OCI-LY1 (cell line): ENCODE data around the gene TMEM200B.
"Not testable (repeated sequence)": the region's sequence is repeated elsewhere in the genome, so short reads cannot be mapped to it uniquely, and the experiment has no call there.

Experiments
- H2AFZ ChIP-seq: fragments of 200-600 bp; sonication (generic), shearing (Covaris generic); 2 replicates; pipeline ENCODE4 v1.6.0; 2014; ENCODE audit warnings: antibody characterized with exemption, mild to moderate bottlenecking, low read length
- H3F3A ChIP-seq: fragments of 200-600 bp; sonication (generic), shearing (Covaris generic); 2 replicates; pipeline ENCODE4 v1.6.0; 2014; ENCODE audit warnings: mild to moderate bottlenecking, antibody characterized with exemption, low read length, moderate library complexity; ENCODE audit not compliant: insufficient read depth
- H3K27ac ChIP-seq: fragments of 200-600 bp; sonication (generic); 2 replicates; pipeline ENCODE4 v1.5.1; 2014; ENCODE audit warnings: low read length, mixed run types, mild to moderate bottlenecking, low read depth; ENCODE audit not compliant: poor library complexity, severe bottlenecking
- H3K27me3 ChIP-seq: fragments of 200-600 bp; sonication (generic); 2 replicates; pipeline ENCODE4 v1.6.0; 2014; ENCODE audit warnings: antibody characterized with exemption, mild to moderate bottlenecking, low read length, moderate library complexity; ENCODE audit not compliant: insufficient read depth
- H3K36me3 ChIP-seq: fragments of 200-600 bp; sonication (generic); 2 replicates; pipeline ENCODE4 v1.6.1; 2014; ENCODE audit warnings: mild to moderate bottlenecking, antibody characterized with exemption, low read length, moderate library complexity, mixed read lengths; ENCODE audit not compliant: insufficient read depth
- H3K4me1 ChIP-seq: fragments of 200-600 bp; sonication (generic); 2 replicates; pipeline ENCODE4 v1.5.1; 2014; ENCODE audit warnings: mild to moderate bottlenecking, low read length, moderate library complexity; ENCODE audit not compliant: insufficient read depth, severe bottlenecking
- H3K4me2 ChIP-seq: fragments of 200-600 bp; sonication (generic), shearing (Covaris generic); 2 replicates; pipeline ENCODE4 v1.6.1; 2014; ENCODE audit warnings: low read length
- H3K4me3 ChIP-seq: fragments of 200-600 bp; sonication (generic); 2 replicates; pipeline ENCODE4 v1.5.1; 2014; ENCODE audit warnings: low read length, low read depth, mild to moderate bottlenecking, mixed read lengths; ENCODE audit not compliant: poor library complexity, severe bottlenecking
- H3K79me2 ChIP-seq: fragments of 200-600 bp; shearing (Covaris generic); 2 replicates; pipeline ENCODE4 v1.6.1; 2016; ENCODE audit warnings: mixed run types, low read length, mixed read lengths; ENCODE audit not compliant: insufficient read depth
- H3K9ac ChIP-seq: fragments of 200-600 bp; sonication (generic), shearing (Covaris generic); 2 replicates; pipeline ENCODE4 v1.6.1; 2014; ENCODE audit warnings: mild to moderate bottlenecking, low read length, mixed read lengths
- H3K9me2 ChIP-seq: fragments of 200-600 bp; sonication (generic), shearing (Covaris generic); 2 replicates; pipeline ENCODE4 v1.6.1; 2014; ENCODE audit warnings: low read depth, mild to moderate bottlenecking, low read length, mixed read lengths
- H3K9me3 ChIP-seq: fragments of 200-600 bp; shearing (Covaris generic); 2 replicates; pipeline ENCODE4 v1.6.1; 2014; ENCODE audit warnings: low read length, mixed read lengths
- H4K20me1 ChIP-seq: fragments of 200-600 bp; sonication (generic), shearing (Covaris generic); 2 replicates; pipeline ENCODE4 v1.6.0; 2016; ENCODE audit warnings: mild to moderate bottlenecking, low read length; ENCODE audit not compliant: insufficient read depth
- EZH2 ChIP-seq: fragments of 200-600 bp; sonication (generic), shearing (Covaris generic); IDR thresholded peaks from 2 replicates; pipeline ENCODE4 v1.8.0; 2017; ENCODE audit warnings: borderline replicate concordance, mixed run types, mild to moderate bottlenecking, antibody characterized with exemption, low read length, moderate library complexity, mixed read lengths
- TF ChIP-seq, protein P1 (sequence below): fragments of 200-600 bp; sonication (generic), shearing (Covaris generic); IDR thresholded peaks from 2 replicates; pipeline ENCODE4 v1.5.1; 2017; ENCODE audit warnings: mild to moderate bottlenecking, antibody characterized with exemption, low read length, moderate library complexity, mixed read lengths

TMEM200B gene

GRCh38 chr1:29114654-29115053 lies 9.0 kb downstream of the TMEM200B start:
- no peaks in the 10 kb centered on the region for H3F3A ChIP-seq
- no peaks in the 10 kb centered on the region for H4K20me1 ChIP-seq
- peaks cover 71% of the 10 kb centered on the region for H3K36me3 ChIP-seq
- H3K9me2 ChIP-seq: no peaks in the 10 kb centered on the region
- H3K4me2 ChIP-seq: no peak overlapping the region
- H3K4me1 ChIP-seq: no peaks in the 10 kb centered on the region
- H3K79me2 ChIP-seq: no peaks in the 10 kb centered on the region
- no peak overlapping the region for H3K4me3 ChIP-seq
- TF ChIP-seq, protein P1, sequence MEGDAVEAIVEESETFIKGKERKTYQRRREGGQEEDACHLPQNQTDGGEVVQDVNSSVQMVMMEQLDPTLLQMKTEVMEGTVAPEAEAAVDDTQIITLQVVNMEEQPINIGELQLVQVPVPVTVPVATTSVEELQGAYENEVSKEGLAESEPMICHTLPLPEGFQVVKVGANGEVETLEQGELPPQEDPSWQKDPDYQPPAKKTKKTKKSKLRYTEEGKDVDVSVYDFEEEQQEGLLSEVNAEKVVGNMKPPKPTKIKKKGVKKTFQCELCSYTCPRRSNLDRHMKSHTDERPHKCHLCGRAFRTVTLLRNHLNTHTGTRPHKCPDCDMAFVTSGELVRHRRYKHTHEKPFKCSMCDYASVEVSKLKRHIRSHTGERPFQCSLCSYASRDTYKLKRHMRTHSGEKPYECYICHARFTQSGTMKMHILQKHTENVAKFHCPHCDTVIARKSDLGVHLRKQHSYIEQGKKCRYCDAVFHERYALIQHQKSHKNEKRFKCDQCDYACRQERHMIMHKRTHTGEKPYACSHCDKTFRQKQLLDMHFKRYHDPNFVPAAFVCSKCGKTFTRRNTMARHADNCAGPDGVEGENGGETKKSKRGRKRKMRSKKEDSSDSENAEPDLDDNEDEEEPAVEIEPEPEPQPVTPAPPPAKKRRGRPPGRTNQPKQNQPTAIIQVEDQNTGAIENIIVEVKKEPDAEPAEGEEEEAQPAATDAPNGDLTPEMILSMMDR: no peak
- no peak for TF ChIP-seq EZH2
- H3K9me3 ChIP-seq: no peaks in the 10 kb centered on the region
- no peak overlapping the region for H3K27ac ChIP-seq
- no peak overlapping the region for H3K9ac ChIP-seq
- no peak overlapping the region for H2AFZ ChIP-seq
- H3K27me3 ChIP-seq: no peaks in the 10 kb centered on the region

DNA sequence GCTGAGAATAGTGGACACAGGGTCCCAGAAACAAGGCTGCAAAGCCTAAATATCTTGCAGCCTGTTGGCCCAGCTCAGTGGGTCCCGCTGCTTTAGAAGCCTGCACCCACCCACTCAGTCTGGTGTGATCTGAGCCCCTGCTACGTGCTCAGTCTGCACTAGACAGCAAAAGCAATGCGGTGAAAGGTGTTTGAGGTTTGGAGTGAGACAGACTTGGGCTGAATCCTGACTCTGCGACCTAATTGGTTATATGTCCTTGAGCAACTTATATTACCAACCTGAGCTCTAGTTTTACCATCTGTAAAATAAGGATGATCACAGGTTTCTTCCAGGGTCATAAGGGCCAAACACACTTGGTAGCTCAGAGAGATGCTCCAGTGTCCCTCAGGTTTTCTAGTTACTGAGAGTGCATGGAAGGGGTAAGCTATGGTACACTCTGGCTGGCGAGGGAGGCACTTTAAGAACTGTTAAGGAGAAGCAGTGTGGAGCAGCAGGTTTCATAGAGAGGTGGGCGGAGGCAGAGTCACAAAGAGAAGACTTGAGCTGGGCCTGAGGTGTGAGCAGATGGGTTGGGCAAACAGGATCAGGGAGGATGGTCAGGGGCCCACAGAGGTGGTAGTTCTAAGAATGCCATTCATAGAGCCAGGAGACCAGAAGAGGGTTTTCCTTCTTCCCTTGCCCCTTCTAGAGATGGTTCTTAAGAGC lies 10.1 kb downstream of the TMEM200B start:
- no peak overlapping the region for H3K4me2 ChIP-seq
- no peaks in the 10 kb centered on the region for H3F3A ChIP-seq
- no peak overlapping the region for H3K9ac ChIP-seq
- no peak overlapping the region for H2AFZ ChIP-seq
- TF ChIP-seq, protein P1: no peak
- TF ChIP-seq EZH2: no peak
- no peak overlapping the region for H3K4me3 ChIP-seq
- H3K9me2 ChIP-seq: no peaks in the 10 kb centered on the region
- no peaks in the 10 kb centered on the region for H3K4me1 ChIP-seq
- H3K27me3 ChIP-seq: no peaks in the 10 kb centered on the region
- H3K9me3 ChIP-seq: no peaks in the 10 kb centered on the region
- no peaks in the 10 kb centered on the region for H4K20me1 ChIP-seq
- peaks cover 71% of the 10 kb centered on the region for H3K36me3 ChIP-seq
- H3K79me2 ChIP-seq: no peaks in the 10 kb centered on the region
- H3K27ac ChIP-seq: no peak overlapping the region

- Histone ChIP-seq H3K4me3 (no peak overlapping the region), H3K9ac (no peak overlapping the region), H3F3A (no peaks in the 10 kb centered on the region), H4K20me1 (no peaks in the 10 kb centered on the region), H3K79me2 (no peaks in the 10 kb centered on the region), H3K9me2 (no peaks in the 10 kb centered on the region), H3K27ac (no peak overlapping the region), H3K36me3 (peaks cover 67% of the 10 kb centered on the region), H3K4me2 (no peak overlapping the region), H2AFZ (no peak overlapping the region), H3K27me3 (no peaks in the 10 kb centered on the region), H3K4me1 (no peaks in the 10 kb centered on the region), H3K9me3 (no peaks in the 10 kb centered on the region)
- TF ChIP-seq, protein P1: no peak
- no peak for TF ChIP-seq EZH2
These were observed 10.8 kb downstream of the TMEM200B start for GRCh38 chr1:29112705-29113412.

GRCh38 chr1:29108041-29108440 lies 15.7 kb downstream of the TMEM200B start:
- H3K9ac ChIP-seq, H3K4me1 ChIP-seq, H3K4me3 ChIP-seq, H2AFZ ChIP-seq, H3K9me3 ChIP-seq, H3K4me2 ChIP-seq, H4K20me1 ChIP-seq, H3K27ac ChIP-seq, H3K79me2 ChIP-seq, H3F3A ChIP-seq, H3K9me2 ChIP-seq, H3K27me3 ChIP-seq: not testable (repeated sequence)
- peaks cover 44% of the 10 kb centered on the region for H3K36me3 ChIP-seq
